Measurements from ENCODE around the gene GJA3.

GRCh38 chr13:20193907-20194631 lies 33.2 kb upstream of the GJA3 start:
- TF ChIP-seq, protein P1, sequence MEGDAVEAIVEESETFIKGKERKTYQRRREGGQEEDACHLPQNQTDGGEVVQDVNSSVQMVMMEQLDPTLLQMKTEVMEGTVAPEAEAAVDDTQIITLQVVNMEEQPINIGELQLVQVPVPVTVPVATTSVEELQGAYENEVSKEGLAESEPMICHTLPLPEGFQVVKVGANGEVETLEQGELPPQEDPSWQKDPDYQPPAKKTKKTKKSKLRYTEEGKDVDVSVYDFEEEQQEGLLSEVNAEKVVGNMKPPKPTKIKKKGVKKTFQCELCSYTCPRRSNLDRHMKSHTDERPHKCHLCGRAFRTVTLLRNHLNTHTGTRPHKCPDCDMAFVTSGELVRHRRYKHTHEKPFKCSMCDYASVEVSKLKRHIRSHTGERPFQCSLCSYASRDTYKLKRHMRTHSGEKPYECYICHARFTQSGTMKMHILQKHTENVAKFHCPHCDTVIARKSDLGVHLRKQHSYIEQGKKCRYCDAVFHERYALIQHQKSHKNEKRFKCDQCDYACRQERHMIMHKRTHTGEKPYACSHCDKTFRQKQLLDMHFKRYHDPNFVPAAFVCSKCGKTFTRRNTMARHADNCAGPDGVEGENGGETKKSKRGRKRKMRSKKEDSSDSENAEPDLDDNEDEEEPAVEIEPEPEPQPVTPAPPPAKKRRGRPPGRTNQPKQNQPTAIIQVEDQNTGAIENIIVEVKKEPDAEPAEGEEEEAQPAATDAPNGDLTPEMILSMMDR (conservative IDR thresholded peaks at IDR 0.05; ENCODE audit: low read depth, low read length) = no peak
- no peak for TF ChIP-seq POLR2A (IDR thresholded peaks at IDR 0.05; ENCODE audit: low read depth, low read length)
- no peak for TF ChIP-seq CHD1 (IDR thresholded peaks at IDR 0.05; ENCODE audit: low read depth, low read length)
- TF ChIP-seq MXI1 (IDR thresholded peaks at IDR 0.05; ENCODE audit: borderline replicate concordance, low read depth, low read length) = no peak
- TF ChIP-seq RAD21 (IDR thresholded peaks at IDR 0.05; ENCODE audit: low read length) = no peak
- no peak for TF ChIP-seq CEBPB (IDR thresholded peaks at IDR 0.05; ENCODE audit: low read depth, low read length)
- TF ChIP-seq BHLHE40 (IDR thresholded peaks at IDR 0.05; ENCODE audit: low read depth, low read length) = no peak
- TF ChIP-seq, protein P2, sequence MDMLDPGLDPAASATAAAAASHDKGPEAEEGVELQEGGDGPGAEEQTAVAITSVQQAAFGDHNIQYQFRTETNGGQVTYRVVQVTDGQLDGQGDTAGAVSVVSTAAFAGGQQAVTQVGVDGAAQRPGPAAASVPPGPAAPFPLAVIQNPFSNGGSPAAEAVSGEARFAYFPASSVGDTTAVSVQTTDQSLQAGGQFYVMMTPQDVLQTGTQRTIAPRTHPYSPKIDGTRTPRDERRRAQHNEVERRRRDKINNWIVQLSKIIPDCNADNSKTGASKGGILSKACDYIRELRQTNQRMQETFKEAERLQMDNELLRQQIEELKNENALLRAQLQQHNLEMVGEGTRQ (IDR thresholded peaks at IDR 0.05; ENCODE audit: low read depth, low read length) = no peak
- no peak for TF ChIP-seq RFX5 (IDR thresholded peaks at IDR 0.05; ENCODE audit: low read depth, low read length)
- TF ChIP-seq, protein P3, sequence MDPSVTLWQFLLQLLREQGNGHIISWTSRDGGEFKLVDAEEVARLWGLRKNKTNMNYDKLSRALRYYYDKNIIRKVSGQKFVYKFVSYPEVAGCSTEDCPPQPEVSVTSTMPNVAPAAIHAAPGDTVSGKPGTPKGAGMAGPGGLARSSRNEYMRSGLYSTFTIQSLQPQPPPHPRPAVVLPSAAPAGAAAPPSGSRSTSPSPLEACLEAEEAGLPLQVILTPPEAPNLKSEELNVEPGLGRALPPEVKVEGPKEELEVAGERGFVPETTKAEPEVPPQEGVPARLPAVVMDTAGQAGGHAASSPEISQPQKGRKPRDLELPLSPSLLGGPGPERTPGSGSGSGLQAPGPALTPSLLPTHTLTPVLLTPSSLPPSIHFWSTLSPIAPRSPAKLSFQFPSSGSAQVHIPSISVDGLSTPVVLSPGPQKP (IDR thresholded peaks at IDR 0.05; ENCODE audit: borderline replicate concordance, low read depth, low read length) = no peak
- TF ChIP-seq RCOR1 (IDR thresholded peaks at IDR 0.05; ENCODE audit: insufficient replicate concordance, low read length) = no peak
- TF ChIP-seq NFE2L2 (IDR thresholded peaks at IDR 0.05; ENCODE audit: low read depth, low read length) = no peak
- TF ChIP-seq SMC3 (IDR thresholded peaks at IDR 0.05; ENCODE audit: low read depth, low read length) = no peak
- TF ChIP-seq MAZ (IDR thresholded peaks at IDR 0.05; ENCODE audit: borderline replicate concordance, low read depth, low read length) = no peak
